ENCODE measurements around the gene CNTFR.

The CNTFR gene

DNA sequence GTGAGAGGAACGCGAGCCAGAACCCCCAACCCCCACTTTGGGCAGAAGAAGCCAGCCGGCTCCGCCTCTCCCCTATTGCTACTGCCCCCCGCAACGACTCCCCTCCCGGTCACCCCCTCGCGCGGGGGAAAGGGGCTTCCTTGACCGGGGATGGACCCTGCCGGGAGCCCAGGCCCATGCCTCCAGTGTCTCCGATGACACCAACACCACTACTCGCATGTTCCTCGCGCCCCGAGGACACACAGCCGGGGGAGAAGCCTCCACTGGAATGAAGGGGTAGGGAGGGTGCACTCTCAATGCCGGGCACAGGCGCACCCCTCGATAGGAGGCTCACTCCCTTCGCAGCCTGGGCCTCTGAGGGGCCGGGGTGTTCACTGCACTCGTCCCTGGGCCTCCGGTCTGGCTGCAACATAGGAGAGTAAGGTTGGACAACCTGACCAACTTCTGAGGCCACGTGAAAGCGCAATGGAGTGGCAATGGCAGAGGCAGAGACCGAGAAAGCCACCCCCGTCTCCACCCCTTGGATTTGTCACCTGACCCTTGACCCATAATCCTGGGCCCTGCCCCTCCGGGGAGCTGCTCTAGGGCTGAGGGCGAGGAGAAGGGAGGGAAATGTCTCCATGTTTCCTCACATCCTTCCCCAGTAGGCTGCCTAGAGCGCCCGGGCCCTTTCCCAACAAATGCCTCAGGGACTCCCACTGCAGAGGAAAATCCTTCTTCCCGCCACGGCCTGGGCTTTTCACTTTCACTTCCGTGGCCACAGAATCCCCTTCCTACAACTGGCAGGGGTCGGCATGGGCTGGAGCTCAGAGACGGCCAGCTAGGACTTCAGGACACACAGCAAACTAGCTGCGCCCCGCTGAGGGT, 1.1 kb upstream of the CNTFR start:
- Histone ChIP-seq H3K27me3 (ENCODE audit: low read depth) (peaks cover 32% of the 10 kb centered on the region), H3K9me3 (no peaks in the 10 kb centered on the region), H3K4me3 (no peak overlapping the region; the same call in 1 of the 2 replicates), H3K36me3 (replicated peaks) (no peaks in the 10 kb centered on the region), H3K4me1 (no peaks in the 10 kb centered on the region; the same call in 1 of the 2 replicates)
- in situ Hi-C loops (cut with MboI; ENCODE audit: low sequenced_read_pairs) = loop anchor here (5.0 kb wide), 1 partner anchor 158 kb away; no protein-coding TSS in a partner anchor
- no peak for DNase-seq (ENCODE audit: low spot score in 2 of 2)

DNA sequence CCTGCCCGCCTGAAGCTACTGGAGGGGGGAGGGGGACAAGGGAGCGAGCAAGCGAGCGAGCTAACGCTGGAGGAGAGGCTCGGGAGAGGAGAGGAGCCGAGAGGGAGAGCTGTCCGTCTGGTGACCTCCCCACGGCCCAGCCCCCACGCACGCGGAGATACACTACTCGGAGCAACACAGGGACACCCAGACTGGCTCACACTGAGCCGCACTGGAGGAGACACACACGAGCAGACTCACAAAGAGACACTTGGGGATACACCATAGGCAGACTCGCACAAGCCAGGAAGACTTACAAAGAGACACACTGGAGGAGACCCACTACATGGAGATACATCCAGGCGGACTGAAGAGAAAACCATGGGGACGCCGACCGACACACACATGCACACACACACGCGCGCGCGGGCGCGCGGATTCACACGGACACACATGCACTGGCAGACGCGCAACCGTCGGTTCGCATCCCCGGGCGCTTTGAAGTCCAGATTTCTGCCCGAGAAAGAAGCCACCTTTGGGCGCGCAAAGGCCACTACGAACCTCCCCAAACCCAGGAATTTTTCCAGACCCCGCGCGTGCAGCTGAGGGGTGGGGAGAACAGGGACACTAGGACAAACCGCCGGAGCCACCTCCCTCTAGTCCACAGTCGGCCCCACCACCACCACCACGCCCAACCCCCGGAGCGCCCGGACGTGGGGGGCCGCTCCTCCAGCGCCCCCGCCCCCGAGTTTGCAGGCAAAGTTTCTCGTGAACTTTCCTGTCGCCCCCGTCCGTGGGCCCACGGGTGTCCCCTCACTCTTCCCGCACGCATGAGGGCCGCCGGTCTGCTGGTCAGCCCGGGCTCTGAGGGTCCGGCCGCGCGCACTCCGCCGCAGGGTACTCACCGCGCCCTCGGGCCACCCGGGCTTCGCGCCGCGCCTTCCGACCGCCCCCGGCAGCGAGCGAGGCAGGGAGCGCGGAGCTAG, 571 bp downstream of the CNTFR start:
- in situ Hi-C loops (cut with MboI; ENCODE audit: low sequenced_read_pairs) = no loop called here
- DNase-seq (ENCODE audit: low spot score in 2 of 2) = peak in 1 of 2 experiments; percentile 27
- no peaks in the 10 kb centered on the region; the same call in 1 of the 2 replicates for H3K4me1 ChIP-seq
- peaks cover 35% of the 10 kb centered on the region for H3K27me3 ChIP-seq (ENCODE audit: low read depth)
- no peaks in the 10 kb centered on the region for H3K9me3 ChIP-seq
- H3K4me3 ChIP-seq = peak overlapping the region; percentile 37
- H3K36me3 ChIP-seq (replicated peaks) = no peaks in the 10 kb centered on the region

DNA sequence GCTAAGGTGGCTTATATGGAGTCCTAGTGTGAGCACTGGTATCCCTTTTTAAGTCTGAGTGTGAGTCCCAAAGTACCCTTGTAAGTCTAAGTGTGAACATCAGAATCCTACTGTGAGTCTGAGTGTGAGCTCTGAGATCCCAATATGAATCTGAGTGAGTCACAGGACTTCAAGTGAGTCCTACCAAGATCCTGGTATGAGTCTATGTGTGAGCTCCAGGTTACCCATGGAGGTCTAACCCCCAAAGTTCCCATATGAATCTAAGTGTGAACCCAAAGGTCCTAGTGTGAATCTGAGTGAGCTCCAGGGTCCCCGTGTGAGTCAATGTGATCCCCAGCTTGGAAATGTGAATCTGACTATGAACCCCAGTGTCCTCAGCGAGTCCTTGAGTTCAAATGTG, 2.3 kb downstream of the CNTFR start:
- no peaks in the 10 kb centered on the region; the same call in 1 of the 2 replicates for H3K4me1 ChIP-seq
- H3K4me3 ChIP-seq = no peak overlapping the region
- H3K27me3 ChIP-seq (ENCODE audit: low read depth) = peaks cover 35% of the 10 kb centered on the region
- H3K36me3 ChIP-seq (replicated peaks) = no peaks in the 10 kb centered on the region
- in situ Hi-C loops (cut with MboI; ENCODE audit: low sequenced_read_pairs) = no loop called here
- no peaks in the 10 kb centered on the region for H3K9me3 ChIP-seq
- DNase-seq (ENCODE audit: low spot score in 2 of 2) = no peak

DNA sequence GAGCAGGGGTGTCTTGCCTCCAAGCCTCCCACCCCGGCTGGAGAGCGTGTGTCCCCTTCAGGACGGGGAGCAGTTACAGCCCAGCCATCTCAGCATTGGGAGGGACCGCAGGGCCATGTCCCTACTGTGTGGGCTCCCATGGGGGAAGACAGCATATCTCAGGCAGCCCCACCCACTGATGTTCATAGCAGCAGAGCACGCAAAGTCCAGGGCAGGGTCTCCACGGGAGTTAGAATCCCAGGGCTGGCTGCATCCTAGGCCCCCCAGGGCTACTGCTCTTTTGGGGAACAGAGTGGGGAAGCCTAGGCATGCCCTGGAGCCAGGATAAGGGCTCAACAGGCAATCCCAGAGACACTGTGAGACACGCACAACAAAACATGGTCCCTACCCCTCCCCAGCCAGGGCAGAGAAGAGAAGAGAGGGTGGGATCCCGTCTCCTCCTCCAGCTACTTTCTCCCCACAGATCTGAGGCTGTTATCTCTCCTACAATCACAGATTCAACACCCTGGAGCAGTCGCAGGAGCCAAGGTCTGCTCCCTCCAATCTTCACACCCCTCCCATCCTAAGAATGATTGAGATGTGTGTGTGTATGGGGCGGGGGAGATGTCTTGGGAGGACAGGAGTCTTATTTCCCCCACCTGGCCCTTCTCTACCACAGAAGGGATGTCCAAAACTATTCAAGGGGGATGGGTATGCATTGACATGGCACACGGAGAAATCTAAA, 3.4 kb downstream of the CNTFR start:
- in situ Hi-C loops (cut with MboI; ENCODE audit: low sequenced_read_pairs) = no loop called here
- no peaks in the 10 kb centered on the region; the same call in 1 of the 2 replicates for H3K4me1 ChIP-seq
- no peaks in the 10 kb centered on the region for H3K9me3 ChIP-seq
- no peak overlapping the region for H3K4me3 ChIP-seq
- H3K27me3 ChIP-seq (ENCODE audit: low read depth) = peaks cover 35% of the 10 kb centered on the region
- H3K36me3 ChIP-seq (replicated peaks) = no peaks in the 10 kb centered on the region
- no peak for DNase-seq (ENCODE audit: low spot score in 2 of 2)

DNA sequence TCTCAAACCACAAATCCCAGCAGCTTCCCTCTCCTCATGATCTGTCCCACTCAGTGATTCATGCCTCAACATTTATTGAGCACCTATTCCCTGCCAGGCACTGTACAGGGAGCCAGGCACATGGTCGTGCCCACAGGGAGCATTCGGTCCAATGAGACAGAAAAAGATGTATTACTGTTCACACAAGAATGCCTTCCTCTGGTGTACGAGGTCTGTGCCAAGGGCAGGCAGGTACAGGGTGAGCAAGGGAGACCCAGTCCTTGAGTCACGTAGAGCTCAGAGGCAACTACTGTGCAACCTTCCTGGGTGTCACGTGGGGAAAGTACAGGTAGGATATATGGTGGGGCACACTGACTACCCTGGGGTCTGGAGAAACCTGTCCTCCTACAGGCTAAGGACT, 4.6 kb downstream of the CNTFR start:
- H3K9me3 ChIP-seq = no peaks in the 10 kb centered on the region
- in situ Hi-C loops (cut with MboI; ENCODE audit: low sequenced_read_pairs) = no loop called here
- no peak overlapping the region for H3K4me3 ChIP-seq
- peaks cover 35% of the 10 kb centered on the region for H3K27me3 ChIP-seq (ENCODE audit: low read depth)
- peaks cover 4% of the 10 kb centered on the region for H3K4me1 ChIP-seq
- no peak for DNase-seq (ENCODE audit: low spot score in 2 of 2)
- no peaks in the 10 kb centered on the region for H3K36me3 ChIP-seq (replicated peaks)

DNA sequence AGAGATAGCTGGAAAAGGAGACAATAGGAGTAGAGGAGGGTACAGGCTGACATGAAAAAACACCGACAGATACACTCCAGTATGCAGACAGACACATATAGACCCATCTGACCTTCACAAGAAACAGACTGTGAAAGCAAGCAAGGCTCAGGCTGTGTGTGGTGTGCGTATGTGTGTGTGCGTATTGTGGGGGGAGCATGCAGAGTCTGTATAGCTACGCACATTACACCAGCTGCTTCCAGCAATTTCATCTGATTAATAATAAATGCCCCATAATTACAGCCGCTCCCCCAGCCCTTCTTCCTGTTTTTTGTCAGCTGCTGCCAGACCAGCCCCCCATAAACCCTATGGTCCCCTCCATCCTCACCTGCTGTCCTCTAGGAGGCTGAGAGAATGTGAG, 6.7 kb downstream of the CNTFR start:
- peaks cover 20% of the 10 kb centered on the region for H3K27me3 ChIP-seq (ENCODE audit: low read depth)
- no peaks in the 10 kb centered on the region for H3K9me3 ChIP-seq
- no peaks in the 10 kb centered on the region for H3K36me3 ChIP-seq (replicated peaks)
- peaks cover 4% of the 10 kb centered on the region; the same call in 1 of the 2 replicates for H3K4me1 ChIP-seq
- no peak for DNase-seq (ENCODE audit: low spot score in 2 of 2)
- H3K4me3 ChIP-seq = no peak overlapping the region
- in situ Hi-C loops (cut with MboI; ENCODE audit: low sequenced_read_pairs) = no loop called here

DNA sequence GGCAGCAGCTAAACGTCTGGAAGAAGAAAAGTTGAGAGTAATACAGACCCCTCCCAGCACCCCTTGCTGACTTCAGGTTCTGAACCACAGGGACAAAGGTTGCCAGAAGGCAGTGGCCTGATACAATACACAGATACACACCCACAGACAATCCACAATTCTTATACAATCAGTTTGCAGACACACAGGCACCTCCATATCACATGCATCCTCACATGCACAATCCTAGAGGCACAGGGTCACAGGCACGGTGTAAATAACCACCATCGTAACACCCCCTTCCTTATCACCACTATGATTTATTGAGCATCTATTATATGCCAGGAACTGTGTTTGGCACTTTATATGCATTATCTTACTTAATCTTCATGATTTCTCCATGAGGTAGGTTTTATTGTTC, 8.2 kb downstream of the CNTFR start:
- Histone ChIP-seq H3K27me3 (ENCODE audit: low read depth) (peaks cover 6% of the 10 kb centered on the region), H3K36me3 (replicated peaks) (no peaks in the 10 kb centered on the region), H3K4me1 (peaks cover 4% of the 10 kb centered on the region; the same call in 1 of the 2 replicates), H3K9me3 (no peaks in the 10 kb centered on the region), H3K4me3 (no peak overlapping the region)
- in situ Hi-C loops (cut with MboI; ENCODE audit: low sequenced_read_pairs) = no loop called here
- DNase-seq (ENCODE audit: low spot score in 2 of 2) = no peak

DNA sequence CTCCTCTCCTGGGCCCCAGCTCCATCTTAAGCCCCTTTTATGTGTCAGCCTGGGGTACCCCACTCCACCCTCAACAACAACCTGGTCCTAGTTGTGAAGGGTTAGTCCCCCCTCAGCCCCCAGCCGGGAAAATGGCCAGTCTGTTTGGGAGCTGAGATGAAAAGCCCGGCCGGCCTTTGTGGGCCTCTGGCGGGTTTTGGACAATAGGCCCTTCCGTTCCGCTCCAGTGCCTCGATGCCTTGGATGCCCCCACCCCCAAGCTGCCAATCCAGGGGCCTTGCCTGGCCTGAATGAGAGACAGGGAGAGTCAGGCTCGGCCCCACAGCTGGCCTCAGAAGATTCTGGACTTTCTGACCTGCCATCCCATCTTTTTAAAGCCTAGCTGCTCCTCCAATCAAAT, 9.2 kb downstream of the CNTFR start:
- DNase-seq (ENCODE audit: low spot score in 2 of 2) = peak in 1 of 2 experiments; percentile 65
- H3K9me3 ChIP-seq = no peaks in the 10 kb centered on the region
- in situ Hi-C loops (cut with MboI; ENCODE audit: low sequenced_read_pairs) = no loop called here
- peaks cover 4% of the 10 kb centered on the region; the same call in 1 of the 2 replicates for H3K4me1 ChIP-seq
- no peaks in the 10 kb centered on the region for H3K36me3 ChIP-seq (replicated peaks)
- no peak overlapping the region for H3K4me3 ChIP-seq
- H3K27me3 ChIP-seq (ENCODE audit: low read depth) = 0 out of 2 replicates have a peak, but pooled peaks cover 3% of the 10 kb centered on the region

DNA sequence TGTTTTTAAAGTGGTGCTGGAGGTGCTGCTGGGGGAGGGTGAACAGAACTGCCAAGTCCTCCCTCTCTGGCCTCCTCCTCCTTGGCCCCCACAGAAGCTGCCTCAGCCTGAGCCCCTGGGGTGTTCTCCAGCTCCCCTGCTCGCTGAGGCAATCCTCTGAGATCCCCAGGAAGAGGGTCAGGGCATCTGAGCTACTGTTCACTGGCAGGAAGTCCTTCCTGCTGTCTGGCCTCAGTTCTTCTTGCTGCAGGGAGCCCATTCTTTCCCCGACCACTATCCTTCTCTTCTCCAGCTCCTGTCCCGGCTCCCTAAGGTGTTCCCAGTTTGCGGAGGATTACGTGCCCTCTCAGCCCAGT, 9.7 kb downstream of the CNTFR start:
- in situ Hi-C loops (cut with MboI; ENCODE audit: low sequenced_read_pairs) = no loop called here
- no peaks in the 10 kb centered on the region for H3K27me3 ChIP-seq (ENCODE audit: low read depth)

DNA sequence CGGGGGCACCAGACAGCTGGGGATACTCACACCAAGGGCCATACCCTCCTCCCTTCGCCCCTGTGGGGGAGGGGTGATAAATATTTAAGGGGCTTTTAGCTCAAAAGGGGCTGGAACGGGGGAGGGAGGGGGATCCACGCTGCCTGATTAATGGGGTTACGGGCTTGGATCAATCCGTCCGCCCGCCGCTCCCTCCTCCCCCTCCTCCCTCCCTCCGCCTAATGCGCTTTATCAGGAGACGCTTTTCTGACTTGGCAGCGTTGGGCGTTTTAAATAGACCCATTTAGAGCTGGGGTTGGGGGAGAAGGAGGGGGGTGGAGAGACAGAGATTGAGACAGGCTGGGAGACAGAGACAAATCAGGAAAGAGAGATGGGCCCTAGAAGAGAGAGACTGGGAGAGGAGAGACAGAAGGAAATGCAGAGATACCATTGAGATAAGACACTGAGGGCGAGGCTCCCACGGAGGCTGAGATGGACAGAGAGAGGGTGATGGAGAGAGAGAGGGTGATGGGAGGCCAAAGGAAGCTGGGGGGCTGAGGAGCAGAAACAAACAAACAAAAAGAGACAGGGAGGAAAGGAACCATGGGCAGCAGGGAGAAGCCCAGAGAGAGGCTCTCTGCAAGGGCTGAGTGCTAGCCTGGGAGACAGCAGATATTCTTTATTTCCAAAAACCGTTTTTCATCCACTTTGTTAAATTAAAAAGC, 10.3 kb downstream of the CNTFR start:
- Histone ChIP-seq H3K4me1 (peaks cover 4% of the 10 kb centered on the region; the same call in 1 of the 2 replicates), H3K9me3 (no peaks in the 10 kb centered on the region), H3K4me3 (no peak overlapping the region), H3K27me3 (ENCODE audit: low read depth) (no peaks in the 10 kb centered on the region), H3K36me3 (replicated peaks) (no peaks in the 10 kb centered on the region)
- DNase-seq (ENCODE audit: low spot score in 2 of 2) = no peak
- in situ Hi-C loops (cut with MboI; ENCODE audit: low sequenced_read_pairs) = no loop called here

More for the DNA sequence above, 9.7 kb downstream of the CNTFR start:
- Histone ChIP-seq H3K36me3 (replicated peaks) (no peaks in the 10 kb centered on the region), H3K4me3 (no peak overlapping the region), H3K4me1 (peaks cover 4% of the 10 kb centered on the region; the same call in 1 of the 2 replicates), H3K9me3 (no peaks in the 10 kb centered on the region)
- DNase-seq (ENCODE audit: low spot score in 2 of 2) = no peak

DNA sequence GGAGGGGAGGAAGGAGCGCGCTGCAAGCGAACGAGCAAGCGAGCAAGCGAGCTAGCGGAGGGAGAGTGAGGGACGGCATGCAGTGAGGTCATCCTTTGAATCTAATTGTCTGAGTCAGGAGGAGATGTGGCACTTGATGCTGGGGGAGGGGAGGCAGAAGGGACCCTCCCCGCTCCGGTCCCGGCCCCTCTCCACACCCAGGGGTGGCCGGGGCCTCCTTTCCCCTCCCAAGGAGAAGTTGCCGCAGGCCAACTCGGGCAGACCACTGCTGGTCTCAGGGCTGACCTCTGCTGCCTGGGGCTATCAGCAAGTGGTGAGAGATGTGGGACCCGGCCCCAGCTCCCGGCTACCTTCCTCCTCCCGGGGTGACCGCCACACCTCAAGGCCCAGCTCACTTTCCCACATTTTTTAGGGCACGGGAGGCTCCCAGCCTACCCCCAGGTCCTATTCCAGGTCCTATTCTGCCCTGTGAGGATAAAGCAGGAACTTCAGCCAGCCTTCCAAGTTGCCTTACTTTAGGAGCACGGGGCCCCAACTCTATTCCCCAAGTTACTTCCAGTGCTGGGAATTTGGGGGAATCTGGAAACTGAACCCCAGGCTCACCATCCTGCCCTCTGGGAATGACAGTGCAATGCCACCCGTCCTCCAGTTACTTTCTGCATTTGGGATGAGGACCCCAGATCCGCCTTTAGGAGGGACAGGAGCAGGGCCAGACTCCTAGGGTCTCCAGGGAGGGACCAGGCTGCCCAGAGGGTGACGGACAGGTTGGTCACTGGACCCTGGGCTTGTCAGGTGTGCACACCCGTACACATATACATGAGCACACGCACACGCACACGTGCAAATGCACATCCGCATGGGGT, 11.1 kb downstream of the CNTFR start:
- in situ Hi-C loops (cut with MboI; ENCODE audit: low sequenced_read_pairs) = no loop called here
- no peak for DNase-seq (ENCODE audit: low spot score in 2 of 2)
- peaks cover 4% of the 10 kb centered on the region; the same call in 1 of the 2 replicates for H3K4me1 ChIP-seq
- H3K36me3 ChIP-seq (replicated peaks) = no peaks in the 10 kb centered on the region
- no peaks in the 10 kb centered on the region for H3K27me3 ChIP-seq (ENCODE audit: low read depth)
- no peak overlapping the region for H3K4me3 ChIP-seq
- no peaks in the 10 kb centered on the region for H3K9me3 ChIP-seq
